Mucosa of gallbladder (tissue), 1 donor: ENCODE measurements around the gene GDPD1. TPM values are rescaled to one million over a fixed set of nuclear protein-coding genes. Genes with fewer than 3 reads are reported as not detected.
"Not testable (repeated sequence)": the region's sequence is repeated elsewhere in the genome, so short reads cannot be mapped to it uniquely, and the experiment has no call there.

Source experiments
- DNase-seq: peaks from one replicate; pipeline ENCODE4 v3.0.0-alpha.2; 2020; ENCODE audit warnings: low spot score
- total RNA-seq: library from RNA; stranded (reverse); gene quantifications from one replicate; pipeline ENCODE4 v1.2.1, GENCODE V29; 2021
- donor health status: DM: no; HTN: no; CAD: no.

GDPD1 gene
- total RNA-seq, result 6.8 TPM

- peak; percentile 96 for DNase-seq
Observed at GRCh38 chr17:59220328-59221158, at the start of gene GDPD1. Gene GDPD1, plus strand, starts transcription at chr17:59220511. Its CDS starts 99 bp downstream, at chr17:59220610.

GRCh38 chr17:59172436-59173004 lies 47.8 kb upstream of the GDPD1 start:
- no peak for DNase-seq

- no peak for DNase-seq
Observed at GRCh38 chr17:59174671-59175070, 45.6 kb upstream of the GDPD1 start.

- DNase-seq, result no peak
Observed at GRCh38 chr17:59175076-59175475, 45.2 kb upstream of the GDPD1 start.

GRCh38 chr17:59178266-59178985 lies 41.9 kb upstream of the GDPD1 start:
- no peak for DNase-seq

GRCh38 chr17:59179601-59180000 lies 40.7 kb upstream of the GDPD1 start:
- DNase-seq, result not testable (repeated sequence)

GRCh38 chr17:59180626-59181025 lies 39.7 kb upstream of the GDPD1 start:
- DNase-seq, result no peak

- DNase-seq, result no peak
Observed at GRCh38 chr17:59181481-59181880, 38.8 kb upstream of the GDPD1 start.

- DNase-seq, result no peak
Observed at GRCh38 chr17:59185997-59186396, 34.3 kb upstream of the GDPD1 start.

- no peak for DNase-seq
Observed at GRCh38 chr17:59186850-59187249, 33.5 kb upstream of the GDPD1 start.

- no peak for DNase-seq
Observed at GRCh38 chr17:59190806-59191205, 29.5 kb upstream of the GDPD1 start.

GRCh38 chr17:59193336-59193862 lies 26.9 kb upstream of the GDPD1 start:
- no peak for DNase-seq

- DNase-seq, result no peak
Observed at GRCh38 chr17:59199398-59199797, 20.9 kb upstream of the GDPD1 start.

GRCh38 chr17:59202320-59202719 lies 18.0 kb upstream of the GDPD1 start:
- DNase-seq, result no peak

GRCh38 chr17:59219370-59219769 lies 941 bp upstream of the GDPD1 start:
- DNase-seq, result no peak

GRCh38 chr17:59219992-59220327 lies 351 bp upstream of the GDPD1 start:
- DNase-seq, result no peak

GRCh38 chr17:59221159-59221847 lies 992 bp downstream of the GDPD1 start:
- no peak for DNase-seq

GRCh38 chr17:59223813-59224212 lies 3.5 kb downstream of the GDPD1 start:
- no peak for DNase-seq

- DNase-seq, result not testable (repeated sequence)
Observed at GRCh38 chr17:59228588-59228987, 8.3 kb downstream of the GDPD1 start.

- no peak for DNase-seq
Observed at GRCh38 chr17:59230764-59231163, 10.5 kb downstream of the GDPD1 start.

- no peak for DNase-seq
Observed at GRCh38 chr17:59234631-59235030, 14.3 kb downstream of the GDPD1 start.

- DNase-seq, result no peak
Observed at GRCh38 chr17:59238906-59239305, 18.6 kb downstream of the GDPD1 start.
